NCI-H2107 treated with DMSO at 0.1 percent for 48 hours (cell line): ENCODE data around the gene OR5T2.
"Not testable (repeated sequence)": the region's sequence is repeated elsewhere in the genome, so short reads cannot be mapped to it uniquely, and the experiment has no call there.

Experiments used
- DNase-seq: peaks from one replicate; lab custom pipeline; 2025; ENCODE audit not compliant: unreplicated experiment; lab: John Stamatoyannopoulos, UW

The OR5T2 gene

GRCh38 chr11:56234155-56234554 lies at the start of gene OR5T2:
OR5T2 (minus strand) TSS chr11:56234255; CDS start chr11:56233062, 1,193 bp downstream.
- no peak for DNase-seq

DNA sequence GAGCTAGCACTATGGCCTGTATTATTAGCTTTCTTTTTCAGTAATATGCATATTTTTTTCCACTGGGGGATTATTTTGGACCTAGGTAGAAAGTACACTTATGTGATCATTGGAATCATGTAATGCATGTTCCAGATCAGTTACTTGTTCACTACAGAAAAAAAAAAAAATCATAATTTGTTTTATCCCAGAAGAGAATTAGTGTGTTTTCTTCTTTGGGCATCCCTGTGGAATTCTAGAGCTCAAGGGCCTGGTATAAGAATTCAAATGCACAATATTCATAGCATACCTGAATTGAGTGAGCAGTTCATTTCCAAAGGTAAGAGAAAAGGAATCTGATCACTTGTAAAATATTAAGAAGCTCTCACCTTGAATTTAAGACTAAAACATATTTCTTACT lies 39.8 kb upstream of the OR5T2 start, which contains the start of gene OR5T1:
Gene OR5T1, plus strand, starts transcription at position 301 of the 400 bp plus-strand sequence. CDS start 1,485 bp downstream, outside the sequence.
- DNase-seq = no peak

DNA sequence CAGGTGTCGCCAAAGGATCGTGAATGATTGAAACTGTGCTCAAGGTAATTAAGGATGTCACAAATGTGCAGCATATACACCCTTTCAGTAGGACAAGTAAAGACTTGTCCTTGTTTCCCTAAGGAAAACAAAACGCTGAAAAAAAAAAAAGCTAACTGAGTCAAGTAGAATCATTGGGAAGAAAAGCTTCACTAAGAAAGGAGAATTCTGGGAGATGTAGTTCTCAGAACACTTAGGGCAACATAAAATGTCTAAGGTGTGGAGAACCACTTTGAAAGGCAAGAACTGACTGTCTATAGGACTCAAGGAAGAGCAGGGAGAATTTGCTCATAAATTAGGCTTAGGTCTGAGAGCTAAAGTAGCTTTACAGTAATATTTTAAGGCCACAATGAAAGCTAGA lies 37.0 kb upstream of the OR5T2 start:
- DNase-seq = no peak

GRCh38 chr11:56251954-56252353 lies 17.9 kb upstream of the OR5T2 start, which contains the start of gene OR5T3:
OR5T3 (plus strand) TSS chr11:56252254; CDS start chr11:56252254, 0 bp downstream.
- DNase-seq = no peak

- DNase-seq = not testable (repeated sequence)
Observed at GRCh38 chr11:56219735-56220134, 14.3 kb downstream of the OR5T2 start.

DNA sequence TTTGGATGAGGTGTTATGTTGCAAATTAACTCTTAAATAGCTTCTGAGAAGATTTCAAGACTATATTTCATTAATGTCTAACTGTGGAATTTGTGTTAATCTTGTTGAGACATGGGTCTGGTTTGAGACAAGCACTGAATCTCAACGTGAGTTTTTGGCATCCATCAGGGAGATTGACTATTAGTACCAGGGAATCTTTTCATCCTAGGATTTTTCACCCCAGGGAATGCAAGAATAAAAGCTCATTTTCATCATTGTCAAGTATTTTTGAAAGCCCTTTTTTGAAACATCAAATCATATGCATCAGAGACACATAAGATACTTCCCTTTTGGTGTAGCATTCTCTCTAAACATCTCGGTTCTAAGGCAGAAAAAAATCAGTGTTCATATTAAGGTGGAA lies 19.5 kb downstream of the OR5T2 start:
- DNase-seq = no peak

DNA sequence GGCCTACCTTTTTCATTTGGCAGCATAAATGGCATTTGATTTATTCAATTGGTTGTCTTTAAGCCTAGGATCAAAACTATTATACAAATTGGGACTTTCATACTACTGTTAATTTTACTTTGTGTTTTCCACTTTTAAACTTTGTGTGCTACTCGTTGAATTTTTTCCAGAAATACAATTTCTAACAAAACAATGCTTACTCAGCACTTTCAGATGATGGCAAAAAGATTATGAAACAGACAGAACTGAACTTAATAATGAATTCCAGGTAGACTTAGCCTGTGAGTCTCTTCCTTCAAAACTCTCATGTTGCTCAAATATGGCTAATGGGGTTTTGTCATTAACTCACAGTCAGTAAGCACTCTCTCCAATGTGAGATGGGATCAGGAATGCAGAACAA lies 26.3 kb downstream of the OR5T2 start:
- DNase-seq = no peak

- no peak for DNase-seq
Observed at GRCh38 chr11:56197367-56197766, 36.7 kb downstream of the OR5T2 start.

- no peak for DNase-seq
Observed at GRCh38 chr11:56196705-56197104, 37.4 kb downstream of the OR5T2 start.

DNA sequence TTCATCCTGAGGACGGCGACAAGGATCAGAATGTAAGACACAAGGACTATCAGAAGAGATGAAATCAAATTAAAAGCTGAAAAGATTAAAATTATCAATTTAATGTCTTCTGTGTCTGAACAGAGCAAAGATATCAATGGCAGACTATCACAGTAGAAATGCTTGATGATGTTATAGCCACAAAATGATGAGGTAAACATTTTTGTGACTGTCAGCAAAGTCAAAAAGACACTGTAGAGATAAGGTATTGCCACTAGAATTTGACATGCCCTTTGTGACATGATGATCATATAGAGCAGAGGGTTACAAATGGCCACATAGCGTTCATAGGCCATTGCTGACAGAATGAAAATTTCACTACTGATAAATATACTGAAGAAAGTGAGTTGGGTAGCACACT lies 45.5 kb downstream of the OR5T2 start:
- no peak for DNase-seq

GRCh38 chr11:56183459-56183858 lies 50.6 kb downstream of the OR5T2 start:
- DNase-seq = no peak
